Astrocyte (in vitro differentiated cells and primary cell): Measurements from ENCODE around the gene MKLN1. TPM values are rescaled to one million over a fixed set of nuclear protein-coding genes. Genes with fewer than 3 reads are reported as not detected.

Experiments used
- DNase-seq: peaks from one replicate; pipeline ENCODE4 v3.0.0-alpha.2; 2010; ENCODE audit warnings: low read depth
- FAIRE-seq: peaks from 2 replicates; lab custom pipeline; 2011; peaks lifted over from hg19 to GRCh38; lab: Jason Lieb, UNC
- H2AFZ ChIP-seq: 2 replicates; pipeline ENCODE4 v1.6.0; 2012; ENCODE audit warnings: low read depth, low read length, inconsistent platforms
- H3K27ac ChIP-seq: 2 replicates; pipeline ENCODE4 v1.5.1; 2011; ENCODE audit warnings: low read depth, low read length, inconsistent platforms
- H3K27me3 ChIP-seq: 2 replicates; pipeline ENCODE4 v1.6.0; 2011; ENCODE audit warnings: low read length, inconsistent platforms; ENCODE audit not compliant: insufficient read depth
- H3K36me3 ChIP-seq: 2 replicates; pipeline ENCODE4 v1.5.1; 2011; ENCODE audit warnings: low read length, inconsistent platforms; ENCODE audit not compliant: insufficient read depth
- H3K4me1 ChIP-seq: 2 replicates; pipeline ENCODE4 v1.5.1; 2011; ENCODE audit warnings: low read length, inconsistent platforms; ENCODE audit not compliant: insufficient read depth
- H3K4me2 ChIP-seq: 2 replicates; pipeline ENCODE4 v1.6.0; 2012; ENCODE audit warnings: low read length, inconsistent platforms
- H3K4me3 ChIP-seq: 2 replicates; pipeline ENCODE4 v1.5.1; 2011; ENCODE audit warnings: low read depth, mild to moderate bottlenecking, low read length, inconsistent platforms; ENCODE audit not compliant: insufficient read depth
- H3K79me2 ChIP-seq: 2 replicates; pipeline ENCODE4 v1.6.0; 2012; ENCODE audit warnings: mild to moderate bottlenecking, low read length, inconsistent platforms; ENCODE audit not compliant: insufficient read depth
- H3K9ac ChIP-seq: 2 replicates; pipeline ENCODE4 v1.6.0; 2012; ENCODE audit warnings: mild to moderate bottlenecking, low read length, inconsistent platforms
- H3K9me3 ChIP-seq: 2 replicates; pipeline ENCODE4 v1.5.1; 2012; ENCODE audit warnings: low read depth, mild to moderate bottlenecking, low read length, inconsistent platforms; ENCODE audit not compliant: insufficient read depth
- H4K20me1 ChIP-seq: 2 replicates; pipeline ENCODE4 v1.6.0; 2012; ENCODE audit warnings: low read length, inconsistent platforms; ENCODE audit not compliant: insufficient read depth
- H3K27ac Mint-ChIP-seq: one replicate; pipeline ENCODE4 v1.8.0; 2021; ENCODE audit warnings: mild to moderate bottlenecking, mixed read lengths; ENCODE audit not compliant: unreplicated experiment
- H3K27me3 Mint-ChIP-seq: one replicate; pipeline ENCODE4 v1.8.0; 2021; ENCODE audit warnings: low read depth, mixed read lengths; ENCODE audit not compliant: unreplicated experiment
- H3K36me3 Mint-ChIP-seq: one replicate; pipeline ENCODE4 v1.8.0; 2021; ENCODE audit warnings: low read depth, mixed read lengths; ENCODE audit not compliant: unreplicated experiment
- H3K4me1 Mint-ChIP-seq: one replicate; pipeline ENCODE4 v1.8.0; 2021; ENCODE audit warnings: low read depth, mixed read lengths; ENCODE audit not compliant: unreplicated experiment
- H3K4me3 Mint-ChIP-seq: one replicate; pipeline ENCODE4 v1.8.0; 2021; ENCODE audit warnings: mild to moderate bottlenecking, moderate library complexity, mixed read lengths; ENCODE audit not compliant: unreplicated experiment
- H3K9me3 Mint-ChIP-seq: one replicate; pipeline ENCODE4 v1.8.0; 2021; ENCODE audit warnings: mild to moderate bottlenecking, mixed read lengths; ENCODE audit not compliant: unreplicated experiment
- EZH2 ChIP-seq: IDR thresholded peaks from 2 replicates; pipeline ENCODE4 v1.6.1; 2012; ENCODE audit warnings: mild to moderate bottlenecking, low read length, inconsistent platforms; ENCODE audit not compliant: insufficient read depth
- total RNA-seq: library from RNA; stranded (reverse); gene quantifications from 2 replicates; pipeline ENCODE4 v1.2.1, GENCODE V29; 2021
- TF ChIP-seq, protein P1 (sequence below): IDR thresholded peaks from 2 replicates; pipeline ENCODE4 v1.5.1; 2011; ENCODE audit warnings: low read depth, mild to moderate bottlenecking, inconsistent platforms, low read length, moderate library complexity; ENCODE audit not compliant: insufficient read depth

The MKLN1 gene
- total RNA-seq, 1 donor from 2014 or later = 48.0 TPM

GRCh38 chr7:131391145-131391544 is 63.5 kb downstream of the MKLN1 start:
- H3K27ac Mint-ChIP-seq = no peak overlapping the region
- Histone ChIP-seq H3K79me2 (peaks cover 29% of the 10 kb centered on the region), H3K27ac (no peak overlapping the region), H3K9ac (no peak overlapping the region), H2AFZ (no peak overlapping the region), H4K20me1 (peaks cover 15% of the 10 kb centered on the region), H3K27me3 (no peaks in the 10 kb centered on the region), H3K4me2 (no peak overlapping the region), H3K9me3 (no peaks in the 10 kb centered on the region), H3K4me3 (no peak overlapping the region), H3K4me1 (no peaks in the 10 kb centered on the region), H3K36me3 (no peaks in the 10 kb centered on the region)
- TF ChIP-seq, protein P1, sequence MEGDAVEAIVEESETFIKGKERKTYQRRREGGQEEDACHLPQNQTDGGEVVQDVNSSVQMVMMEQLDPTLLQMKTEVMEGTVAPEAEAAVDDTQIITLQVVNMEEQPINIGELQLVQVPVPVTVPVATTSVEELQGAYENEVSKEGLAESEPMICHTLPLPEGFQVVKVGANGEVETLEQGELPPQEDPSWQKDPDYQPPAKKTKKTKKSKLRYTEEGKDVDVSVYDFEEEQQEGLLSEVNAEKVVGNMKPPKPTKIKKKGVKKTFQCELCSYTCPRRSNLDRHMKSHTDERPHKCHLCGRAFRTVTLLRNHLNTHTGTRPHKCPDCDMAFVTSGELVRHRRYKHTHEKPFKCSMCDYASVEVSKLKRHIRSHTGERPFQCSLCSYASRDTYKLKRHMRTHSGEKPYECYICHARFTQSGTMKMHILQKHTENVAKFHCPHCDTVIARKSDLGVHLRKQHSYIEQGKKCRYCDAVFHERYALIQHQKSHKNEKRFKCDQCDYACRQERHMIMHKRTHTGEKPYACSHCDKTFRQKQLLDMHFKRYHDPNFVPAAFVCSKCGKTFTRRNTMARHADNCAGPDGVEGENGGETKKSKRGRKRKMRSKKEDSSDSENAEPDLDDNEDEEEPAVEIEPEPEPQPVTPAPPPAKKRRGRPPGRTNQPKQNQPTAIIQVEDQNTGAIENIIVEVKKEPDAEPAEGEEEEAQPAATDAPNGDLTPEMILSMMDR = no peak
- no peak for TF ChIP-seq EZH2
- H3K4me1 Mint-ChIP-seq = peaks cover 11% of the 10 kb centered on the region
- H3K36me3 Mint-ChIP-seq = peaks cover 2% of the 10 kb centered on the region
- H3K27me3 Mint-ChIP-seq = no peaks in the 10 kb centered on the region
- no peak for DNase-seq
- FAIRE-seq = no peak
- H3K4me3 Mint-ChIP-seq = no peak overlapping the region
- H3K9me3 Mint-ChIP-seq = no peaks in the 10 kb centered on the region

- no peak overlapping the region for H3K4me3 Mint-ChIP-seq
- H3K36me3 ChIP-seq = peaks cover 17% of the 10 kb centered on the region
- no peaks in the 10 kb centered on the region for H3K27me3 Mint-ChIP-seq
Measured at GRCh38 chr7:131400681-131401176, 73.1 kb downstream of the MKLN1 start.

DNA sequence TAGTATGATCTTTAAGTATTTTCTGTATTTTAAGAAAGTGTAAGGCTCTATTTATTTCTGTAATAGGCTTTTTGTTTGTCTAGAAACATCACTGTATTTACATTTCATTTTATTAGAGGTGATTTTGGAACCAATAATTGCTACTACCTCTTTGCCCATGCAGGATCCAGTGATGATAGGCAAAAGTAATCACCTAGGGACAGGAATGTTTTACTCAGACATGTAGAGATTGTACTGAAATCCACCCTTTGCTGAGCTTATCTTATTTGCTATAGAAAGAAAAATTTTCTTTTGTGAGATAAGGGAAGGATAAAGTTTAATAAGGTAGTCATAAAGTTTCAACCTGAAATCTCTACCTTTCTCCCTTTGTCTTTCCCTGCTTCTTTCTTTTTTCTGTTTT is 73.5 kb downstream of the MKLN1 start:
- Mint-ChIP-seq H3K36me3 (peaks cover 32% of the 10 kb centered on the region), H3K9me3 (peaks cover 22% of the 10 kb centered on the region), H3K4me3 (no peak overlapping the region), H3K27me3 (no peaks in the 10 kb centered on the region), H3K4me1 (no peaks in the 10 kb centered on the region), H3K27ac (no peak overlapping the region)
- Histone ChIP-seq H3K36me3 (peaks cover 17% of the 10 kb centered on the region), H3K9ac (no peak overlapping the region), H3K4me3 (no peak overlapping the region), H3K27me3 (no peaks in the 10 kb centered on the region), H4K20me1 (peaks cover under 1% of the 10 kb centered on the region), H3K79me2 (peaks cover 5% of the 10 kb centered on the region), H2AFZ (no peak overlapping the region), H3K4me2 (no peak overlapping the region), H3K4me1 (no peaks in the 10 kb centered on the region), H3K27ac (no peak overlapping the region), H3K9me3 (no peaks in the 10 kb centered on the region)
- FAIRE-seq (no peak), DNase-seq (no peak)
- TF ChIP-seq, protein P1 = no peak
- no peak for TF ChIP-seq EZH2

More at GRCh38 chr7:131400681-131401176, 73.1 kb downstream of the MKLN1 start:
- no peaks in the 10 kb centered on the region for H4K20me1 ChIP-seq
- H3K27ac ChIP-seq = no peak overlapping the region
- no peak overlapping the region for H3K27ac Mint-ChIP-seq
- no peaks in the 10 kb centered on the region for H3K27me3 ChIP-seq
- TF ChIP-seq, protein P1 = no peak
- no peak for TF ChIP-seq EZH2
- DNase-seq (no peak), FAIRE-seq (no peak)
- H3K4me1 Mint-ChIP-seq = no peaks in the 10 kb centered on the region
- H3K9me3 ChIP-seq = no peaks in the 10 kb centered on the region
- peaks cover 5% of the 10 kb centered on the region for H3K79me2 ChIP-seq
- no peak overlapping the region for H3K9ac ChIP-seq
- peaks cover 32% of the 10 kb centered on the region for H3K36me3 Mint-ChIP-seq
- H2AFZ ChIP-seq = no peak overlapping the region
- H3K4me1 ChIP-seq = no peaks in the 10 kb centered on the region
- no peak overlapping the region for H3K4me3 ChIP-seq
- H3K9me3 Mint-ChIP-seq = peaks cover 22% of the 10 kb centered on the region
- no peak overlapping the region for H3K4me2 ChIP-seq
